ENCODE measurements around the gene M1AP. TPM values are rescaled to one million over a fixed set of nuclear protein-coding genes. Genes with fewer than 3 reads are reported as not detected.
A peak's percentile ranks its signal among the peaks of the same experiment; 100 is the strongest.

The M1AP gene
- total and polyA plus RNA-seq, 9 of the 15 experiments (the other 6 are each of a cell fraction or from before 2014, with no cell fraction given) = 0.06 to 0.33 (median 0.11) TPM; not detected in 4

DNA sequence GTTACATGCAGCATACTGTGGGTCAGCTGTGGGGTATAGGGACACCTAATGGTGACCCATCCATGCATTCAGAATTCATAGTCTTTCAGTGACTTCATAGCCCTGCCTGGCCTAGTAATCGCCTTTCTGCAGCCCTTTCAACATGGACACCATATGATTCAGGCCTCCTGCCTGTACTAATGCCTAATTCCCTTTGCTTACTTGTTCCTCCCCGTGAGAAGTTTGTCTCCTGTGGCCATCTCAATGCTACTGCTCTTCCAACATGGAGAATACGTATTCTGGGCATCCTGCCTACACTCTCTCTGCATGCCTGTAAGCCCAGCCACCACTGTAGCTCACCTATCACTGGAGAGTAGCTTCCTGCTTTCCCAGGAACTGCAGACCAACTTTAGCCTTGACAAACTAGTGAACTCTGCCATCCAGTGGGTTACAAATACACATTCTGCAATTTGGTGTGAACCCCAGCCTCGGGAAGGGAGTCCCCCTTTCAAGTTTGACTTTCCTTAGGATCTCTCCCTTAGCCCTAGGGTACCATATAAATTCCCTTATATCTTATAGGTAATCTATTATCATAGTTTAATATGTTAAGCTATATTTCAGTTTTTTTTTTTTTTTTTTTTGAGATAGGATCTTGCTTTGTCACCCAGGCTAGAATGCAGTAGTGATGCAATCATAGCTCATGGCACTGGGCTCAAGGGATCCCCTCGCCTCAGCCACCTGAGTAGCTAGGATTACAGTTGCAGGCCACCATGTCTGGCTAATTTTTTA, 22.3 kb downstream of the M1AP start (continued):
- TF ChIP-seq, protein P1, sequence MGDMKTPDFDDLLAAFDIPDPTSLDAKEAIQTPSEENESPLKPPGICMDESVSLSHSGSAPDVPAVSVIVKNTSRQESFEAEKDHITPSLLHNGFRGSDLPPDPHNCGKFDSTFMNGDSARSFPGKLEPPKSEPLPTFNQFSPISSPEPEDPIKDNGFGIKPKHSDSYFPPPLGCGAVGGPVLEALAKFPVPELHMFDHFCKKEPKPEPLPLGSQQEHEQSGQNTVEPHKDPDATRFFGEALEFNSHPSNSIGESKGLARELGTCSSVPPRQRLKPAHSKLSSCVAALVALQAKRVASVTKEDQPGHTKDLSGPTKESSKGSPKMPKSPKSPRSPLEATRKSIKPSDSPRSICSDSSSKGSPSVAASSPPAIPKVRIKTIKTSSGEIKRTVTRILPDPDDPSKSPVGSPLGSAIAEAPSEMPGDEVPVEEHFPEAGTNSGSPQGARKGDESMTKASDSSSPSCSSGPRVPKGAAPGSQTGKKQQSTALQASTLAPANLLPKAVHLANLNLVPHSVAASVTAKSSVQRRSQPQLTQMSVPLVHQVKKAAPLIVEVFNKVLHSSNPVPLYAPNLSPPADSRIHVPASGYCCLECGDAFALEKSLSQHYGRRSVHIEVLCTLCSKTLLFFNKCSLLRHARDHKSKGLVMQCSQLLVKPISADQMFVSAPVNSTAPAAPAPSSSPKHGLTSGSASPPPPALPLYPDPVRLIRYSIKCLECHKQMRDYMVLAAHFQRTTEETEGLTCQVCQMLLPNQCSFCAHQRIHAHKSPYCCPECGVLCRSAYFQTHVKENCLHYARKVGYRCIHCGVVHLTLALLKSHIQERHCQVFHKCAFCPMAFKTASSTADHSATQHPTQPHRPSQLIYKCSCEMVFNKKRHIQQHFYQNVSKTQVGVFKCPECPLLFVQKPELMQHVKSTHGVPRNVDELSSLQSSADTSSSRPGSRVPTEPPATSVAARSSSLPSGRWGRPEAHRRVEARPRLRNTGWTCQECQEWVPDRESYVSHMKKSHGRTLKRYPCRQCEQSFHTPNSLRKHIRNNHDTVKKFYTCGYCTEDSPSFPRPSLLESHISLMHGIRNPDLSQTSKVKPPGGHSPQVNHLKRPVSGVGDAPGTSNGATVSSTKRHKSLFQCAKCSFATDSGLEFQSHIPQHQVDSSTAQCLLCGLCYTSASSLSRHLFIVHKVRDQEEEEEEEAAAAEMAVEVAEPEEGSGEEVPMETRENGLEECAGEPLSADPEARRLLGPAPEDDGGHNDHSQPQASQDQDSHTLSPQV (IDR thresholded peaks at IDR 0.05) = peak; percentile 49; the same call in 1 of the 2 replicates
- TF ChIP-seq ELF1 (tag; IDR thresholded peaks at IDR 0.05) (peak; percentile 52; the same call in 1 of the 2 replicates), RFX7 (CRISPR knock-in tag; IDR thresholded peaks at IDR 0.05) (no peak), PHTF2 (CRISPR knock-in tag; IDR thresholded peaks at IDR 0.05) (no peak), TRIM24 (IDR thresholded peaks at IDR 0.05) (peak; percentile 72 to 75; a peak in 3 of 4 replicates), ZBTB17 (CRISPR knock-in tag; IDR thresholded peaks at IDR 0.05) (peak; percentile 69; the same call in 1 of the 2 replicates), SP2 (IDR thresholded peaks at IDR 0.05; ENCODE audit: extremely low read depth, low read depth, low read length, poor library complexity, severe bottlenecking) (no peak), NFE2 (IDR thresholded peaks at IDR 0.05; ENCODE audit: low read depth) (peak; percentile 83)
- TF ChIP-seq, protein P2, sequence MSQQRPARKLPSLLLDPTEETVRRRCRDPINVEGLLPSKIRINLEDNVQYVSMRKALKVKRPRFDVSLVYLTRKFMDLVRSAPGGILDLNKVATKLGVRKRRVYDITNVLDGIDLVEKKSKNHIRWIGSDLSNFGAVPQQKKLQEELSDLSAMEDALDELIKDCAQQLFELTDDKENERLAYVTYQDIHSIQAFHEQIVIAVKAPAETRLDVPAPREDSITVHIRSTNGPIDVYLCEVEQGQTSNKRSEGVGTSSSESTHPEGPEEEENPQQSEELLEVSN (IDR thresholded peaks at IDR 0.05; ENCODE audit: borderline replicate concordance in 1 of 2, extremely low read depth in 1 of 2, insufficient read depth in 1 of 2, insufficient read length in 1 of 2, low read depth in 1 of 2, low read length in 1 of 2, poor library complexity in 1 of 2, severe bottlenecking in 1 of 2) = no peak
